Measurements from ENCODE around the gene MKNK2.
"Not testable (repeated sequence)": the region's sequence is repeated elsewhere in the genome, so short reads cannot be mapped to it uniquely, and the experiment has no call there.

MKNK2 gene

DNA sequence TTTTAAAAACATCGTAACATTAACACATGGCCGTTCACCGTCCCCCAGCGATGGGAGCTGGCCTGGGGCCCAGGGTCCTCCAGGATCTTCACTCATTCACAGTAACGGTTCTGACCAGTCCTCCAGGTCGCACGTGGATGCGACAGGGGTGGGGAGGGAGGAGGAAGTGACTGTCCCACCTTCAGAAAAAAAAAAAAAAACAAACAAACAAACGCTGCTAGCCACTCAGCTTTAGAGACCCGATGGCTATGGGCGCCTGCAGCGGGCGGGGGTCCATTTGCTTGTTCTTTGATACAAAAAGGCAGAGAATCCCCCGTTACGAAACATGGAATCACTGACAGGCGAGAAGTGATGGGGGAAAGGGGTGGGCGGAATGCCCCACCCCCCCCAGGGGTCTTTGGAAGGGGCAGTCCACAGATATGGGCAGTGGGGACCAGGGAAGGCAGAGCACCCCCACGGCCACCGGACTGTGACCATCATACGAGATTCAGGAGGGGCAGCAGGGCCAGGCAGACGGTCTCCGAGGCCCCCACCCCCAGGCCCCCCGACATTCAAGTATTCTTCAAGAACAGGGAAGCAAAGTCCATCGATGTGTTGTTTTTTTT lies 13.3 kb downstream of the MKNK2 start:
- no peak overlapping the region for H3K4me3 ChIP-seq (ENCODE audit: low read length)
- peaks cover 29% of the 10 kb centered on the region for H3K36me3 ChIP-seq (ENCODE audit: control insufficient read depth, insufficient read depth, low read length)
- no peaks in the 10 kb centered on the region for H3K9me3 ChIP-seq (ENCODE audit: control insufficient read depth, low read length)
- H3K27me3 ChIP-seq (ENCODE audit: control insufficient read depth, insufficient read depth, low read length): no peaks in the 10 kb centered on the region
- H3K9ac ChIP-seq (ENCODE audit: low read length): no peak overlapping the region
- H3K4me1 ChIP-seq (ENCODE audit: control insufficient read depth, insufficient read depth, low read length): peaks cover 48% of the 10 kb centered on the region

DNA sequence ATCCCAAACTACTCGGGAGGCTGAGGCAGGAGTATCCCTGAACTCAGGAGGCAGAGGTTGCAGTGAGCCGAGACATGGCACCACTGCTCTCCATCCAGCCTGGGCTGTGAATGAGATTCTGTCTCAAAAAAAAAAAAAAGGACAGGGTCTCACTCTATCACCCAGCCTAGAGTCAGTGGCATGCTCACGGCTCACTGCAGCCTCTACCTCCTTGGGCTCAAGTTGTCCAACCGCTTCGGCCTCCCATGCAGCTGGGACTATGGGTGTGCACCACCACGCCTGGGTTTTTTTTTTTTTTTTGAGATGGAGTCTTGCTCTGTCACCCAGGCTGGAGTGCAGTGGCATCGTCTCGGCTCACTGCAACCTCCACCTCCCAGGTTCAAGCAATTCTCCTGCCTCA lies 14.6 kb downstream of the MKNK2 start:
- no peaks in the 10 kb centered on the region for H3K27me3 ChIP-seq (ENCODE audit: control insufficient read depth, insufficient read depth, low read length)
- H3K9ac ChIP-seq (ENCODE audit: low read length): no peak overlapping the region
- H3K4me1 ChIP-seq (ENCODE audit: control insufficient read depth, insufficient read depth, low read length): peaks cover 51% of the 10 kb centered on the region
- no peak overlapping the region for H3K4me3 ChIP-seq (ENCODE audit: low read length)
- no peaks in the 10 kb centered on the region for H3K9me3 ChIP-seq (ENCODE audit: control insufficient read depth, low read length)
- H3K36me3 ChIP-seq (ENCODE audit: control insufficient read depth, insufficient read depth, low read length): peaks cover 22% of the 10 kb centered on the region

DNA sequence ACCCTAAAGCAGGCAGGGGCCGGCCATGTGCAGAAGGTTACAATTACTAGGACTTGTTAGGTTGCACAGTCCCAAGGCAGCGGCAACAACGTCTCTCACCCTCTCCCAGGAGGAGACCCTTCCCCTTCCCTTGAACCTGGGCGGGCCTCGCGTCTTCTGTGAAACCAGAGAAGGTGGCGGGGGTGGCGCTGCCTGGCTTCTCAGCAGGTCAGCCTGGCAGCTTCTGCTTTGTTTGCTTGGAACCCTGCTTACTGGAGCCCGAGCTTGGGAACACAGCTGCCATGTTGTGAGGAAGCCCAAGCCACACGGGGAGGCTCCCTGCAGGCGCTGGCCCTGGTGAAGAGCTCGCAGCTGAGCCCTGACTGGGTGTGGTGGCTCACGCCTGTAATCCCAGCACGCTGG lies 15.5 kb downstream of the MKNK2 start:
- Histone ChIP-seq H3K27me3 (ENCODE audit: control insufficient read depth, insufficient read depth, low read length) (no peaks in the 10 kb centered on the region), H3K4me3 (ENCODE audit: low read length) (no peak overlapping the region), H3K36me3 (ENCODE audit: control insufficient read depth, insufficient read depth, low read length) (peaks cover 15% of the 10 kb centered on the region), H3K9ac (ENCODE audit: low read length) (peak overlapping the region; percentile 22), H3K9me3 (ENCODE audit: control insufficient read depth, low read length) (no peaks in the 10 kb centered on the region), H3K4me1 (ENCODE audit: control insufficient read depth, insufficient read depth, low read length) (peaks cover 46% of the 10 kb centered on the region)

DNA sequence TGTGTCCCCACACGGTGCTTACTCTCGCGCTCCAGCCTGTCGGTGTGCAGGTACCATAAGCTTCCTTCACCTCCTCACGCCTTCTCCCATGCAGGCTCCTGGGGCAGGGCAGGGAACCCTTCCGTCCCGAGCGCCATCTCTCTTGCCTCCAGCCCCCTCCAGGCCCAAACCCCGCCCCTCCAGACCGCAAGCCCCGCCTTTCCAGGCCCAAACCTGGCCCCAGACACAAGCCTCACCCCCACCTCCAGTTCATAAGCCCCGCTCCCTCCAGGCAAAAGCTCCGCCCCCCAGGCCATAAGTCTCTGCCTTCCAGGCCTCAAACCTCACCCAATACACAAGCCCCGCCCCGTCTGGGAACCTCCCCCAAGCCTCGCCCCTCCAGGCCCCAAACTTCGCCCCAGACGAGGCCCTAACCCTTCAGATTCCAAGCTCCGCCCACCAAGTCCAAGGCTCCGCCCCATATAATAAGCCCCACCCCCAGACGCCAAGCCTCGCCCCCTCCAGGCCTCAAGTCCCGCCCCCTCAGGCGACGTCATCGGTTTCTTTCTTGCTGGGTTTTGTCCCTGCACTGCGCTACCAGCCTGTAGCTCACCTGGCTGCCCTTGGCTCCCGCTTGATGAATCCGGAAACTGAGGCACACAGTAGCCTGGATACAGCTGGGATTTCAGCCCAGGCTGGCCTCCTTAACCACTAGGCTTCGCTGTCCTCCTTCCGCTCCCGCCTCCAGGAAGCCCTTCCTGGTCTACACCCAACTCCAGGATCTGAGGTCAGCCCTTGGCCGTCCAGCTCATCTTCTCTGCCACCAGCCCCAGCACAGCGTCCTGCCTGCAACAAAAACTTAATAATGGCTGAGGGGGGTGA lies 16.1 kb downstream of the MKNK2 start:
- Histone ChIP-seq H3K4me3 (ENCODE audit: low read length) (no peak overlapping the region), H3K9ac (ENCODE audit: low read length) (peak overlapping the region; percentile 28), H3K27me3 (ENCODE audit: control insufficient read depth, insufficient read depth, low read length) (no peaks in the 10 kb centered on the region), H3K36me3 (ENCODE audit: control insufficient read depth, insufficient read depth, low read length) (peaks cover 8% of the 10 kb centered on the region), H3K4me1 (ENCODE audit: control insufficient read depth, insufficient read depth, low read length) (peaks cover 42% of the 10 kb centered on the region), H3K9me3 (ENCODE audit: control insufficient read depth, low read length) (no peaks in the 10 kb centered on the region)

DNA sequence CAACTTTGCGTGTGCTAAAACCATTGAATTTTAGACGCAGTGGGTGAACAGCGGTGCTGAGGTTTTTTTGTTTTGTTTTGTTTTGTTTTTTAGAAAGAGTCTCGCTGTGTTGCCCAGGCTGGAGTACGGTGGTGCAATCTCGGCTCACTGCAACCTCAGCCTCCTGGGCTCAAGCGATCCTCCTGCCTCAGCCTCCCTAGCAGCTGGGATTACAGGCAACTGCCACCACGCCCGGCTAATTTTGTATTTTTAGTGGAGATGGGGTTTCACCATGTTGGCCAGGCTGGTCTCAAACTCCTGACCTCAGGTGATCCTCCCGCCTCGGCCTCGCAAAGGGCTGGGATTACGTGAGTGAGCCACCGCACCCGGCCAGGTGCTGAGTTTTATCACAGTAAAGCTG lies 16.8 kb downstream of the MKNK2 start:
- H3K9me3 ChIP-seq (ENCODE audit: control insufficient read depth, low read length); H3K36me3 ChIP-seq (ENCODE audit: control insufficient read depth, insufficient read depth, low read length); H3K27me3 ChIP-seq (ENCODE audit: control insufficient read depth, insufficient read depth, low read length); H3K4me3 ChIP-seq (ENCODE audit: low read length): not testable (repeated sequence)
- Histone ChIP-seq H3K9ac (ENCODE audit: low read length) (peak overlapping the region; percentile 28), H3K4me1 (ENCODE audit: control insufficient read depth, insufficient read depth, low read length) (peaks cover 42% of the 10 kb centered on the region)

DNA sequence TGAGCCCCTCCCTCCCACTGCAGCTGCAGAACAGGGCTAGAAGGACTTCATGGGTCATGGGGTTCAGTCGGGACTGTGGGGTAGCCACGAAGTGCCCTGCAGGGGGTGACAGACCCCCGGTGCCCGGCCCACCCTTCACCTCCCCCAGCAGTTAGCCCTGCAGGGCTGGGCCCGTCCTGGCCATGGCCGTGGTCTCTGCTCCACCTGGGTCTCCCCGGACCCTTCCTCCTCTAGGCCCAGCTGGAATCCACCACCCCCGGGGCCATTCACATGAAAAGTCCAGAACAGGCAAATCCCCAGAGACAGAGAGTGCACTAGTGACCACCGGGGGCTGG lies 17.3 kb downstream of the MKNK2 start:
- H3K4me1 ChIP-seq (ENCODE audit: control insufficient read depth, insufficient read depth, low read length): peaks cover 42% of the 10 kb centered on the region
- no peak overlapping the region for H3K9ac ChIP-seq (ENCODE audit: low read length)
- no peaks in the 10 kb centered on the region for H3K27me3 ChIP-seq (ENCODE audit: control insufficient read depth, insufficient read depth, low read length)

DNA sequence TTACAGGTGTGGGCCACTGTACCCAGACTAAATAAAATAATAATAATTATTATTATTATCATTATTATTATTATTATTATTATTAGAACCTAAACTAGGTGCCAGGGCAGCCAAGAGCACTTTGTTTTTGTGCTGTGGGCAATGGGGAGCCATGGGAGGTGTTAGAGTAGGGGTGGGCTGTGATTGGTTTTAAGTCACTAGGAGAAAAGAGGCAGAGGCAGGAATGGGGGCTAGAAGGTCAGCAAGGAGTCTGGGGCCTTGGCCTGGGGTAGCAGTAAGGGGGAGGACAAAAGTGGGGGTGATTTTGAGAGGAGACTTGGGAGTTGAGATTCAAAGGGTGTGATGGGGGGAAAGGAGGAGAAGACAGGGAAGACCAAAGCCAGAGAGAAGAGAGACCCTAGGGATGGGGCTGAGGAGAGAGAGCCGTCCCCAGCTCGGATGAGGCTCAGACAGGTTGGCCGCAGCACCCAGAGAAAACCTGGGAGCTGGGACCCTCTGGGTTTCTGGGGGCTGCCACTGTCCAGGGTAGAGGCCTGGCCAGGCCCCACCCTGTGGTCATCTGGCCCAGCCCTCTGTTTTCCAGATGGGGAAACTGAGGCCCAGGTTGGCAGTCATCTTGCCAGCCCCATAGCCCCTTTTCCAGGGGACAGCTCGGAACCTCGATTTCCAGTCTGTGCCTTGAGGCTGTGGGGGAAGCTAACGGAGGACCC lies 17.8 kb downstream of the MKNK2 start:
- H3K9me3 ChIP-seq (ENCODE audit: control insufficient read depth, low read length): no peaks in the 10 kb centered on the region
- no peaks in the 10 kb centered on the region for H3K36me3 ChIP-seq (ENCODE audit: control insufficient read depth, insufficient read depth, low read length)
- H3K4me3 ChIP-seq (ENCODE audit: low read length): no peak overlapping the region
- no peaks in the 10 kb centered on the region for H3K27me3 ChIP-seq (ENCODE audit: control insufficient read depth, insufficient read depth, low read length)
- H3K9ac ChIP-seq (ENCODE audit: low read length): peak overlapping the region; percentile 77
- H3K4me1 ChIP-seq (ENCODE audit: control insufficient read depth, insufficient read depth, low read length): peaks cover 42% of the 10 kb centered on the region

More for the DNA sequence above, 17.3 kb downstream of the MKNK2 start:
- Histone ChIP-seq H3K9me3 (ENCODE audit: control insufficient read depth, low read length) (no peaks in the 10 kb centered on the region), H3K4me3 (ENCODE audit: low read length) (no peak overlapping the region), H3K36me3 (ENCODE audit: control insufficient read depth, insufficient read depth, low read length) (no peaks in the 10 kb centered on the region)

DNA sequence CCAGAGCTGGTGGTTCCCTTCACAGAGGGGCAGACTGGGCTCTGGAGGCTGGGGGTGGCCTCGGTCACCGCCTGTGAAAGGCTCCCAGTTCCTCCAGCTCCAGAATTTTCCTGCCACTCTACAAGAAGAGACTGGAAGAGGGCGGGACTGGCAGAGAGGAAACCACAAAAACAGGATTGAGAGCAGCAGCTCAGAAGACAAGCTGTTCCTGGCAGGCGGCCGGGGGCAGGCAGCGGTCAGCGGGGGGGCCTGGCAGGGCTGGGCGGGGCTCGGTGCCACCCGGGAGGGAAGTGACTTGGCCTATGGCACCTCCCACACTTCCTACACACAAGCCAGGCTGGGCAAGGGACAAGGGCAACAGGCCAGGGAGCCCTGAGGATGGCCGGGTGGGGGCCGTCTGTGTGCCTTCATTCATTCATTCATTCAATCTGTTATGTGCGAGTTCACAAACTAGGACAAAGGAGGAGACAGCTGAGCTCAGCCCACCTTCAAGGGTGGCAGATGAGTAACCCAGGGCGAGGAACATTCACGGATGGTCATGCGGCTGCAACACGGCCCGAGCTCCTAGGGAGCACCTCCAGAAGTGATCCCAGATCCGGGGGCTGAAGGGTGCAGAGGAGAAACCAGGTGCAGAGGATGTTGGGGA lies 18.6 kb downstream of the MKNK2 start:
- H3K4me1 ChIP-seq (ENCODE audit: control insufficient read depth, insufficient read depth, low read length): peaks cover 42% of the 10 kb centered on the region
- H3K9ac ChIP-seq (ENCODE audit: low read length): peak overlapping the region; percentile 77
- no peaks in the 10 kb centered on the region for H3K27me3 ChIP-seq (ENCODE audit: control insufficient read depth, insufficient read depth, low read length)
- H3K36me3 ChIP-seq (ENCODE audit: control insufficient read depth, insufficient read depth, low read length): no peaks in the 10 kb centered on the region
- H3K4me3 ChIP-seq (ENCODE audit: low read length): no peak overlapping the region
- no peaks in the 10 kb centered on the region for H3K9me3 ChIP-seq (ENCODE audit: control insufficient read depth, low read length)

DNA sequence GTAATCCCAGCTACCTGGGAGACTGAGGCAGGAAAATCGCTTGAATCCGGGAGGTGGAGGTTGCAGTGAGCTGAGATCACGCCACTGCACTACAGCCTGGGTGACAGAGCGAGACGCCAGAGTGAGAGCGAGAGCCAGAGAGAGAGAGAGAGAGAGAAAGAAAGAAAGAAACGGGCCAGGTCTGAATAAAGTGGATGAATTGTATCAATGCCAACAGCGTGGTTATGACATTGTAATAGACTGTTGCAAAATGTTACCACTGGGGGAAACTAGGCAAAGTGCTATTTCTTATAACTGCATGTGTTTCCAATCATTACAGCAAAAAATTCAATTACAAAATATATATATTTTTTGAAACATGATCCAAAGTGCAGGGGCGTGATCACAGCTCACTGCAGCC lies 23.7 kb downstream of the MKNK2 start:
- Histone ChIP-seq H3K27me3 (ENCODE audit: control insufficient read depth, insufficient read depth, low read length) (no peaks in the 10 kb centered on the region), H3K9me3 (ENCODE audit: control insufficient read depth, low read length) (no peaks in the 10 kb centered on the region), H3K9ac (ENCODE audit: low read length) (no peak overlapping the region), H3K4me1 (ENCODE audit: control insufficient read depth, insufficient read depth, low read length) (peaks cover 12% of the 10 kb centered on the region), H3K36me3 (ENCODE audit: control insufficient read depth, insufficient read depth, low read length) (no peaks in the 10 kb centered on the region), H3K4me3 (ENCODE audit: low read length) (no peak overlapping the region)

DNA sequence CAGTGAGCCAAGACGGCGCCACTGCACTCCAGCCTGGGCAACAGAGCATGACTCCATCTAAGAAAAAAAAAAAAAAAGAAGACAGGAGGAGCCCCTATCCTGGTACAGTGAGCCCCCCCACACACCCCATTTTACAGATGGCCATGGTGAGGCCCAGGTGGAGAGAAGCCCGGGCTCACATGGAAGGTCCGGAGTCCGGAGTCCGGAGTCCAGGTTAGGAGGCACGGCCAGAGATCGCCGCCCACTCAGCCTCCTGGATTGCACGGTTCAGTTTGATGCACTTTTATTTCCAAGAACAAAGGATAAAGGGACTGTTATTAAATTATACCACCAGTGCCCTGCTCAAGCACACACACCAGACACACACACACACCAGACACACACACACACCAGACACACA lies 24.3 kb downstream of the MKNK2 start:
- Histone ChIP-seq H3K36me3 (ENCODE audit: control insufficient read depth, insufficient read depth, low read length) (no peaks in the 10 kb centered on the region), H3K27me3 (ENCODE audit: control insufficient read depth, insufficient read depth, low read length) (no peaks in the 10 kb centered on the region), H3K9ac (ENCODE audit: low read length) (no peak overlapping the region), H3K4me1 (ENCODE audit: control insufficient read depth, insufficient read depth, low read length) (peaks cover 6% of the 10 kb centered on the region), H3K4me3 (ENCODE audit: low read length) (no peak overlapping the region), H3K9me3 (ENCODE audit: control insufficient read depth, low read length) (no peaks in the 10 kb centered on the region)

DNA sequence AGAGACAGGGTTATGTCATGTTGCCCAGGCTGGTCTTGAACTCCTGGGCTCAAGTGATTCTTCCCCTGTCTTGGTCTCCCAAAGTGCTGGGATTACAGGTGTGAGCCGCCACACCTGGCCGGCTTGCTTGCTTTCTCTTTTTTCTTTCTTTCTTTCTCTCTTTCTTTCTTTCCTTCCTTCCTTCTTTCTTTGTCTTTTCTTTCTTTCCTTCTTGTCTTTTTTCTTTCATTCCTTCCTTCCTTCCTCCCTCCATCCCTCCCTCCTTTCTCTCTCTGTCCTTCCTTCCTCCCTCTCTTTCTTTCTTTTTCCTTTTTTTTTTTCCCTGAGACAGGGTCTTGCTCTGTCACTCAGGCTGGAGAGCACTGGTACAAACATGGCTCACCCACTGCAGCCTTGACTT lies 28.8 kb downstream of the MKNK2 start:
- H3K9ac ChIP-seq (ENCODE audit: low read length): no peak overlapping the region
- no peaks in the 10 kb centered on the region for H3K27me3 ChIP-seq (ENCODE audit: control insufficient read depth, insufficient read depth, low read length)
- no peak overlapping the region for H3K4me3 ChIP-seq (ENCODE audit: low read length)
- no peaks in the 10 kb centered on the region for H3K9me3 ChIP-seq (ENCODE audit: control insufficient read depth, low read length)
- no peaks in the 10 kb centered on the region for H3K36me3 ChIP-seq (ENCODE audit: control insufficient read depth, insufficient read depth, low read length)
- H3K4me1 ChIP-seq (ENCODE audit: control insufficient read depth, insufficient read depth, low read length): peaks cover 8% of the 10 kb centered on the region
